Fibroblast of skin of right biceps (primary cell): ENCODE results near the gene DNAJC12.

Experiments
- DNase-seq: peaks from one replicate; pipeline ENCODE4 v3.0.0-alpha.2; 2013

DNAJC12 gene

DNA sequence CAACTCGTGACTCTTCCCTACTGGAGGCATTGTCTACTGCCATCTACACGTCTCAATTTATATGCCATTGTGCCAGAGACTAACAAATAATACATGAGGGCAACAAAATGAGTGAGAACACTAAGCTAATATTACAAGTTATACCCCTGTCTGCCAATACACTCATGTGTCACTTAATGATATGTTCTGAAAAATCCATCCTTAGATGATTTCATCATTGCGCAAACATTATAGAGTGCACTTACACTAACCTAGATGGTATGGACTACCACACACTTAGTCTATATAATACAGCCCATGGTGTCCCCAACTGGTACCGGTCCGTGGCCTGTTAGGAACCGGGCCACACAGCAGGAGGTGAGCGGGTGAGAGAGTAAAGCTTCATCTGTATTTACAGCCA, 77.7 kb downstream of the DNAJC12 start:
- DNase-seq = no peak
